Activated T-cell treated with anti-CD3 and anti-CD28 coated beads for 1 hour (primary cell): ENCODE results near the gene LRP2.

ENCODE experiments used
- DNase-seq: peaks from one replicate; pipeline ENCODE4 v3.0.0-alpha.2; 2020; ENCODE audit warnings: low read depth

The LRP2 gene

GRCh38 chr2:169119851-169120250 lies 242.5 kb downstream of the LRP2 start:
- DNase-seq, result no peak

- no peak for DNase-seq
Observed at GRCh38 chr2:169119123-169119760, 243.1 kb downstream of the LRP2 start.

GRCh38 chr2:169118060-169118459 lies 244.3 kb downstream of the LRP2 start:
- DNase-seq, result no peak

- no peak for DNase-seq
Observed at GRCh38 chr2:169116993-169117392, 245.3 kb downstream of the LRP2 start.

GRCh38 chr2:169116327-169116726 lies 246.0 kb downstream of the LRP2 start:
- no peak for DNase-seq

- no peak for DNase-seq
Observed at GRCh38 chr2:169114056-169114455, 248.3 kb downstream of the LRP2 start.

- no peak for DNase-seq
Observed at GRCh38 chr2:169112841-169113240, 249.5 kb downstream of the LRP2 start.

GRCh38 chr2:169110916-169111315 lies 251.4 kb downstream of the LRP2 start:
- no peak for DNase-seq

- no peak for DNase-seq
Observed at GRCh38 chr2:169110419-169110818, 251.9 kb downstream of the LRP2 start.

GRCh38 chr2:169109502-169110409 lies 252.6 kb downstream of the LRP2 start:
- peak; percentile 58 for DNase-seq

- no peak for DNase-seq
Observed at GRCh38 chr2:169108099-169108884, 254.0 kb downstream of the LRP2 start.

- no peak for DNase-seq
Observed at GRCh38 chr2:169107645-169108044, 254.7 kb downstream of the LRP2 start.

- DNase-seq, result no peak
Observed at GRCh38 chr2:169106563-169107545, 255.5 kb downstream of the LRP2 start.

- DNase-seq, result no peak
Observed at GRCh38 chr2:169106134-169106533, 256.2 kb downstream of the LRP2 start.

GRCh38 chr2:169105476-169105875 lies 256.9 kb downstream of the LRP2 start:
- DNase-seq, result no peak

- DNase-seq, result no peak
Observed at GRCh38 chr2:169104848-169105247, 257.5 kb downstream of the LRP2 start.

GRCh38 chr2:169095621-169096105 lies 266.7 kb downstream of the LRP2 start:
- no peak for DNase-seq

GRCh38 chr2:169094676-169095075 lies 267.7 kb downstream of the LRP2 start:
- DNase-seq, result no peak

GRCh38 chr2:169093535-169093934 lies 268.8 kb downstream of the LRP2 start:
- no peak for DNase-seq

GRCh38 chr2:169091761-169092519 lies 270.4 kb downstream of the LRP2 start:
- DNase-seq, result no peak
